Lower lobe of right lung (tissue), 2 donors: ENCODE measurements around the gene KIF6. TPM values are rescaled to one million over a fixed set of nuclear protein-coding genes. Genes with fewer than 3 reads are reported as not detected.

Experiments
- ATAC-seq, 2 donors: fragments of 200-7000 bp; cut with Tn5 transposase; one replicate each; pipeline ENCODE4 v1.9.1; 2020 to 2022; ENCODE audit warnings: mild to moderate bottlenecking in 2 of 2, moderate library complexity in 2 of 2
- DNase-seq: peaks from one replicate; pipeline ENCODE4 v3.0.0-alpha.2; 2020
- H3K27ac ChIP-seq: fragments of 200-600 bp; one replicate; pipeline ENCODE4 v1.8.0; 2022
- H3K27me3 ChIP-seq: fragments of 200-600 bp; one replicate; pipeline ENCODE4 v1.8.0; 2022; ENCODE audit warnings: low read depth
- H3K36me3 ChIP-seq: fragments of 200-600 bp; one replicate; pipeline ENCODE4 v1.8.0; 2022; ENCODE audit warnings: mild to moderate bottlenecking
- H3K4me1 ChIP-seq: fragments of 200-600 bp; one replicate; pipeline ENCODE4 v1.8.0; 2022
- H3K4me3 ChIP-seq: fragments of 200-600 bp; one replicate; pipeline ENCODE4 v1.8.0; 2022; ENCODE audit warnings: mild to moderate bottlenecking
- H3K9me3 ChIP-seq: fragments of 200-600 bp; one replicate; pipeline ENCODE4 v1.8.0; 2022
- CTCF ChIP-seq: fragments of 200-600 bp; IDR thresholded peaks from one replicate; pipeline ENCODE4 v1.8.0; 2022; ENCODE audit warnings: antibody characterized with exemption, mild to moderate bottlenecking
- intact Hi-C: fragments of 100-400 bp; cut with DNase I; formaldehyde crosslinking; loops from one replicate; pipeline ENCODE4 v1.11.0; 2022
- total RNA-seq: library from RNA; stranded (reverse); fragmentation: NEBNext Ultra II Directional; extraction: Animal tissue kit (Norgen Biotek cat#: 25700); gene quantifications from one replicate; pipeline ENCODE4 v1.2.1, GENCODE V29; 2021
- donor health status: DM: no; HTN: yes; CAD: no; lungs with severe emphysema.

KIF6 gene
- total RNA-seq, 1 donor from 2014 or later = 2.5 TPM

GRCh38 chr6:39574991-39575390, 150.2 kb downstream of the KIF6 start:
- DNase-seq (no peak), ATAC-seq (no peak)
- no peaks in the 10 kb centered on the region for H3K9me3 ChIP-seq
- no peaks in the 10 kb centered on the region for H3K27me3 ChIP-seq
- TF ChIP-seq CTCF = no peak
- intact Hi-C loops = no loop called here
- no peaks in the 10 kb centered on the region for H3K36me3 ChIP-seq
- H3K4me3 ChIP-seq = no peak overlapping the region
- peaks cover 9% of the 10 kb centered on the region for H3K4me1 ChIP-seq
- no peak overlapping the region for H3K27ac ChIP-seq

GRCh38 chr6:39573541-39573940, 151.7 kb downstream of the KIF6 start:
- no peak for ATAC-seq
- TF ChIP-seq CTCF = no peak
- H3K4me1 ChIP-seq = peaks cover 9% of the 10 kb centered on the region
- H3K9me3 ChIP-seq = no peaks in the 10 kb centered on the region
- H3K27ac ChIP-seq = no peak overlapping the region
- H3K4me3 ChIP-seq = no peak overlapping the region
- intact Hi-C loops = no loop called here
- H3K36me3 ChIP-seq = no peaks in the 10 kb centered on the region
- no peak for DNase-seq
- no peaks in the 10 kb centered on the region for H3K27me3 ChIP-seq

- Histone ChIP-seq H3K27ac (no peak overlapping the region), H3K4me1 (peaks cover 9% of the 10 kb centered on the region), H3K9me3 (no peaks in the 10 kb centered on the region), H3K4me3 (no peak overlapping the region), H3K27me3 (no peaks in the 10 kb centered on the region), H3K36me3 (no peaks in the 10 kb centered on the region)
- DNase-seq (no peak), ATAC-seq (no peak)
- intact Hi-C loops = no loop called here
- no peak for TF ChIP-seq CTCF
Measured at GRCh38 chr6:39572661-39573340, 152.4 kb downstream of the KIF6 start.

- ATAC-seq = no peak
- TF ChIP-seq CTCF = no peak
- Histone ChIP-seq H3K9me3 (no peaks in the 10 kb centered on the region), H3K27me3 (no peaks in the 10 kb centered on the region), H3K27ac (no peak overlapping the region), H3K36me3 (no peaks in the 10 kb centered on the region), H3K4me3 (no peak overlapping the region), H3K4me1 (peaks cover 14% of the 10 kb centered on the region)
- intact Hi-C loops = no loop called here
- DNase-seq = no peak
Measured at GRCh38 chr6:39568896-39569295, 156.3 kb downstream of the KIF6 start.

GRCh38 chr6:39567091-39567490, 158.1 kb downstream of the KIF6 start:
- no peak for ATAC-seq
- H3K36me3 ChIP-seq = no peaks in the 10 kb centered on the region
- peaks cover 5% of the 10 kb centered on the region for H3K4me1 ChIP-seq
- TF ChIP-seq CTCF = no peak
- intact Hi-C loops = no loop called here
- H3K4me3 ChIP-seq = no peak overlapping the region
- no peaks in the 10 kb centered on the region for H3K27me3 ChIP-seq
- no peak overlapping the region for H3K27ac ChIP-seq
- DNase-seq = no peak
- H3K9me3 ChIP-seq = no peaks in the 10 kb centered on the region
